Dermis microvascular lymphatic vessel endothelial cell (primary cell): ENCODE results near the gene TRIM9. TPM values are rescaled to one million over a fixed set of nuclear protein-coding genes. Genes with fewer than 3 reads are reported as not detected.

ENCODE experiments used
- DNase-seq, 2 donors: peaks; one replicate each; pipeline versions ENCODE4 v3.0.0 to v3.0.0-alpha.2; 2010; ENCODE audit warnings: low read depth in 2 of 2
- total RNA-seq: library from RNA; depleted of rRNA; stranded (reverse); fragments of >200 nt; gene quantifications from 2 replicates; pipeline ENCODE4 v1.2.1, GENCODE V29; 2014

The TRIM9 gene
- total RNA-seq, 1 donor from 2014 or later, result under 0.01 TPM

GRCh38 chr14:51093371-51094281, 1.3 kb downstream of the TRIM9 start:
- no peak for DNase-seq

GRCh38 chr14:51092965-51093364, 1.9 kb downstream of the TRIM9 start:
- no peak for DNase-seq

GRCh38 chr14:51089278-51089677, 5.6 kb downstream of the TRIM9 start:
- no peak for DNase-seq

DNA sequence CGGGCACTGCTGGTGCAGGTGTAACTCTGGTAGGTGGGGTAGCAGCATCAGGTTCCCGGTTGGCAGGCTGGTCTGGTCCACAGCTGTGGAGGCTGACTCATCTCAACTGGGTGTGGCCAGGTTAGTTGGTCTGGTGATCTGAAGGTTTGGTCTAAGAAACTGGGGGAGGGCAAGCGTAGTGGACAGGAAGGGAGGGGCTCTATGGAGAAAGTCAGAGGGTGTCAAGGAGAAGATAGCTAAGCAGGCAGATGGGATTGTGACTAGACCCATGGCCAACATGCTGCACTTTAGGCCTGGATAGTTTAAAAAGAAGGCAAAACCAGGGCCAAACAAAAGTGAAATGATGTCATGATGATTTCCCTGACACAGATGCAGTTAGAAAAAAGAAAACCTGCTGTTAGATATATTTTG, 7.9 kb downstream of the TRIM9 start:
- DNase-seq, result no peak

- DNase-seq, result no peak
Observed at GRCh38 chr14:51086044-51086443, 8.9 kb downstream of the TRIM9 start.

GRCh38 chr14:51084962-51085361, 9.9 kb downstream of the TRIM9 start:
- no peak for DNase-seq

GRCh38 chr14:51084507-51084906, 10.4 kb downstream of the TRIM9 start:
- DNase-seq, result no peak

DNA sequence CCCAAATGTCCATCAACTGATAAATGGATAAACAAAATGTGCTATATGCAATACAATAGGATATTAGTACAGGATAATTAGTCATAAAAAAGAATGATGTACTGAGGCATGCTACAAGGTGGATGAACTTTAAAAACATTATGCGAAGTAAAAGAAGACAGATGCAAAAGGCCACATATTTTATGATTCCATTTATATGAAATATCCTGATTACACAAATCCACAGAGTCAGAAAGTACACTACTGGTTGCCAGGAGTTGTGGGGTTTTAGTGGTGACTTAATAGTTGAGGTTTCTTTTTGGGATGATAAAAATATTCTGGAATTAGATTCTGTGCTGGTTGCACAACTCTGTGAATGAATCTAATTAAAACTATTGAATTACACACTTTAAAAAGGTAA, 12.6 kb downstream of the TRIM9 start:
- no peak for DNase-seq

GRCh38 chr14:51081712-51082111, 13.2 kb downstream of the TRIM9 start:
- DNase-seq, result no peak

DNA sequence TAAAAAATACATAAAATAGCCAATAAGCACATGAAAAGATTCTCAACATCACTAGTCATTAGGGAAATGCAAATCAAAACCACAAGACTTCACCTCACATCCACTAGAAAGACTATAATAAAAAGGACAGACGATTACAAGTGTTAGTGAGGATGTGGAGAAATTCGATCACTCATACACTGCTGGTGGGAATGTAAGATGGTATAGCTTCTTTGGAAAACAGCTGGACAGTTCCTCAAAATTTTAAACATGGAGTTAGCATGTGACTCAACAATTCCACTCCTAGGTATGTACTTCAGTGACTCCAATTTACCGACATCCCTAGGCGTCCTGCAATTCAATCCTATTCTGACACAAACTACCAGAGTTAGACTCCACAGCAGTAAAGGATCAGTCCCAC, 13.7 kb downstream of the TRIM9 start:
- no peak for DNase-seq

DNA sequence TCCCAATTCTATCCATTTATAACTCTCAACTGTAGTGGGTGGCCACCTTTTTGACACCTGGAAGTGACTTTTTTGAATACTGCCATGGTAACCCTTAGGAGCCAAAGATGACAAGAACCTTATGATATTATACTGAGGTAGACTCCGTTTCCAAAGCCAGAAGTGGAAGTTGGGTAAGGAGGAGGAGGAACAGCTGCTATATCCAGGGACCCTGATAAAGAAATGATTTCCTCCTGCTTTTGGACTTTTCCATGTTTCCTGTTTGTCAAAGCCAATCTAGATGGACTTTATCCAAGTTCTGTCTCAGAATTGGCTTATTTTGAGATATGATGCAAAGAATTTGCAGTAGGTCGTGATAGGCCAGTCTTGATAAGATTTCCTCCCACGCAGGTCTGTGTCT, 14.3 kb downstream of the TRIM9 start:
- no peak for DNase-seq

GRCh38 chr14:51079489-51079888, 15.4 kb downstream of the TRIM9 start:
- DNase-seq, result no peak

GRCh38 chr14:51079085-51079484, 15.8 kb downstream of the TRIM9 start:
- no peak for DNase-seq

- no peak for DNase-seq
Observed at GRCh38 chr14:51074701-51075385, 20.1 kb downstream of the TRIM9 start.

DNA sequence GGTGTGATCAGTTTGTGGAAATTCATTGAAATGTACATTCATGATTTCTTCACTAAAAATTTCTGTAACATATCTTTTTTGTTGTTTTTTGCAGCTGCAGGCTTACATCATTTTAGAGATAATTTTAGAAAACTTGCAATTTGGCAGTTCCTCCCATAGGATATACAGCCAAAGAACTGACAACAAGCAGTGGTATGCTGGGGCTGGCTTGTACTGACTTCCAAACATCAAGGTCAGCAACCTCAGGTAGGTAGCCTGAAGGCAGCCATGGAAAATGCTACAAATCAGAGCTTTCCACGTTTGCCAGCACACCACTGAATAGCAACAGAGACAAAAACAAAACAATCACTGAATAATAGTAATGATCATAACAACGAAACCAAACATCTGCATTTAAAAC, 21.2 kb downstream of the TRIM9 start:
- DNase-seq, result no peak

DNA sequence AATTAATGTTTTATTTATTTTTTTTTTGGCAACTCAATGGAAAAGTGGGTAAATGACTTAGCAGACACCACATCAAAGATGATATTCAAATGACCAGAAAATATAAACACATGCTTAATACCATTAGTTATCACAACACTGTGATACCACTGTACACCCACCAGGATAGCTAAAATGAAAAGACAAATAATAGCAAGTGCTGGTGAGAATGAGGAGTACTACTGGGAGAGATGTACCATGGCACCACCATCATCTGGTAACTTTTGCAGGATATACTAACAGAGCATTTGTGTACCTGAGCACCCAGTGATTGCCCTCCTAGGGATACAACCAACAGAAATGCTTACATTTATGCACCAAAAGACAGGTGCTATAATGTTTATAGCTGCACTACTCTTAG, 21.9 kb downstream of the TRIM9 start:
- DNase-seq, result no peak

- no peak for DNase-seq
Observed at GRCh38 chr14:51071857-51072256, 23.0 kb downstream of the TRIM9 start.

DNA sequence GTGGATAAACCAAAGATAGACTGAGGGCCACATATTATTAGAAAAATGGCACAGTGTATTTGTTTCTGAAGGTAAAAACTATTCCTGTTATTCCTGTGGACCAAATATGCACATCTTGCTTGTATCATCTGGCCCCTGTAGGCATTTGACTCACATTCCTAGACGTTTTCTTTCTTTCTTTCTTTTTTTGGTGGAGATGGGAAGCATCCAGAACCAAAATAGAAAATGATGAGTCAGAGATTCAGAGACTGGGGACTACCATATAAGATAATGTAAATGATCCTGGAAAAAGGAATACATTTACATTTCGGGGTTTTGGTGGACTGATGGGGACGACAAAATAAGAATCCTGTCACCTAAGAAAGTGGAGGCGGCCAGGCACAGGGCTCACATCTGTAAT, 24.2 kb downstream of the TRIM9 start:
- no peak for DNase-seq

- DNase-seq, result no peak
Observed at GRCh38 chr14:51069055-51069454, 25.9 kb downstream of the TRIM9 start.

- DNase-seq, result no peak
Observed at GRCh38 chr14:51068268-51068667, 26.6 kb downstream of the TRIM9 start.

DNA sequence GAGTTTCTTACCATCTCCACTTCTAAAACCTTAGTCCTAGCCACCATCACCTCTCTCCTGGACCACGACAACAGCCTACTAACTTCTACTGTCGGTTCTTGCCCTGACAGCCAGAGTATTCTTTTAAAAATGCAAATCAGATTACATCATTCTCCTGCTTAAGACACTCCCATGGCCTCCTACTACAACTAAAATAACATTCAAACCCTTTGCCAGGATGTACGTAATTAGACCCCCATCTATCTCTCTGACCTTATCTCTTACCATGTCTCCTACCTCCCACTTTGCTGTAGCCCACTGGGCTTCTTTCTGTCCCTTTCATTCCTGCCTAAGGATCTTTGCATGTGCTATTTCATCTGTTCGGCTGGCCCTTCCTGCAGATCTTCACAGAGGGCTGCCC, 27.6 kb downstream of the TRIM9 start:
- no peak for DNase-seq

DNA sequence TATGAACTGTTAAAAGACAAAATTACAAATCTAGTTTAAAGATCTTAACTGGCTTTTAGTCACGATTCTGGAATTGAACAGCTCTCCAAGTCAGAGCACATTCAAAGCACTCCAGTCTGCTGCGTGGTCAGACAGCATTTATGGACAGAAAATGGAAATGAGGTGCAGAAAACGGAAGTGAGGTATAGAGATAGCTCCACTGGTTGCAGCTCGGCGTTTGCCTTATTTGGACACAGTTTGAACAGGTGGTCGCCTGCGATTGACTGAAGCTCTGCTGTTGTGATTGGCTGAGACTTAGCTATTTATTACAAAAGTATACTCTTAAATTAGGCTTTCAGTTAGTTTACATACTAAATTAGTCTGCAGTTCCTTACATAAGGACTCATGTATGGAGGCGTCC, 28.3 kb downstream of the TRIM9 start:
- DNase-seq, result no peak

DNA sequence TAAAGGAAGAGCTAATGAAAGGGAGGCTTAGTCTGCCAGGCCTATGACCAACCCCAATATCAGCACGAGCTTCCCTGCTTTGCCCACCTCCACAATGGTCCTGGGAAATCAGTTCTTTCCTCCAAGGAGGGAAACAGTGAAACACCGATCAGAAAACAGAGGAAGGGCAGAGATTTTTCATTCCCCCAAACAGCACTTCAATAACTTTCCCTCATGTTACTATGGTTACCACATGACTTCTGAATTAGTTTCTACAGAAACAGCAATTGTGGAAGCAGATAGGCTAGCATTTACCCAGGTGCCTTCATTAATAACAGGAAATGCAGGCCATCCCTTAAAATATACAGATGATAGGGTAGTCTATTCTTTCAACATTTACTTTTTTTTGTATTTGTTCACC, 35.9 kb downstream of the TRIM9 start:
- DNase-seq, result no peak
